GM18505 (cell line): ENCODE results near the gene UNKL.

Experiments used
- ATAC-seq: cut with Tn5 transposase; IDR thresholded peaks from one replicate; pipeline ENCODE4 v1.9.1; 2021; ENCODE audit not compliant: unreplicated experiment
- POLR2A ChIP-seq: IDR thresholded peaks from 4 replicates; pipeline ENCODE4 v1.6.1; 2011; ENCODE audit warnings: borderline replicate concordance; ENCODE audit not compliant: insufficient read depth, insufficient read length; ENCODE audit errors: extremely low read depth

Gene UNKL

DNA sequence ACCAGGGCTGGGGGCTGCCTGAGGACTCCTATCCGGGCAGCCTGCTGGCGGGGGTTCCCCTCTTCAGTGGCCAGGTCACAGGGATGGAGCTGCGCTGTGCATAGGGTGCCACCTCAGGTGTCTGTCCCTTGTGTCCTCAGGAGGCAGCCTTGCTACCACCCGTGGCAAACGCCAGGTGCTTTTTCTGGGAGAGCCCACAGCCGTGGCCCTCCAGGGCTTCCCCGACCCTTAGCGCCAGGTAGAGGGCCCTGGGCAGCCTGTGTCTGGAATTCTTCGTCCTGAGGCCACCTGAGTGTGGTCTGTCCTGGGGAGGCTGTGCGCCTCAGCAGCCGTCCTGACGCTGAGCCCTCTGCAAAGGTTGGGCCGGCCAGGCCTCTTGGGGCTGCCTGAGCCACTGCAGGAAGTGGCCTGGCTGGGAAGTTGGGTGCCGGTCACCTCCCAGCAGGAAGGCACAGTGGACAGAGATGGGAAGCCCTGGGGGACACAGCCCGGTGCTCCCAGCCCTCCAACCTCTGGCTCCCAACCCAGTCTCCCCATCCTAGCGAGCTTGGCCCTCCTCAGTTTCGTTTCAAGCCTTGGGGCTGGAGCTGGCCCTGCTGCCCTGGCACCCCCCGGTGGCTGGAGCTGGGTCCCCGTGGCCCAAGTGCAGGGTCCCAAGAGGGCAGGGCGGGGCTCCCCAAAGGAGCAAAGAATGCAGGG lies 88.7 kb downstream of the UNKL start:
- ATAC-seq = no peak

DNA sequence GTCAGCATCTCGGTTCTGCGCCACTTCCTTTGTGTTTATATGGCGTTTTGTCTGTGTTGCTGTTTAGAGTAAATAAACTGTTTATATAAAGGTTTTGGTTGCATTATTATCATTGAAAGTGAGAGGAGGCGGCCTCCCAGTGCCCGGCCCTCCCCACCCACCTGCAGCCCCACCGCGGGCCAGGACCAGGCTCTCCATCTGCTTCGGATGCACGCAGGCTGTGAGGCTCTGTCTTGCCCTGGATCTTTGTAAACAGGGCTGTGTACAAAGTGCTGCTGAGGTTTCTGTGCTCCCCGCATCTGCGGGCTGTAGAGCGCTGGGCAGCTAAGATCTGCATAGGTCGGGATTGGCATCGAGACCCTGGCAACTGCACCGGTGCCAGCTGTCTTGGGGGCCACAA lies 89.2 kb downstream of the UNKL start:
- no peak for TF ChIP-seq POLR2A
- ATAC-seq = no peak

More for the DNA sequence above, 88.7 kb downstream of the UNKL start:
- no peak for TF ChIP-seq POLR2A

DNA sequence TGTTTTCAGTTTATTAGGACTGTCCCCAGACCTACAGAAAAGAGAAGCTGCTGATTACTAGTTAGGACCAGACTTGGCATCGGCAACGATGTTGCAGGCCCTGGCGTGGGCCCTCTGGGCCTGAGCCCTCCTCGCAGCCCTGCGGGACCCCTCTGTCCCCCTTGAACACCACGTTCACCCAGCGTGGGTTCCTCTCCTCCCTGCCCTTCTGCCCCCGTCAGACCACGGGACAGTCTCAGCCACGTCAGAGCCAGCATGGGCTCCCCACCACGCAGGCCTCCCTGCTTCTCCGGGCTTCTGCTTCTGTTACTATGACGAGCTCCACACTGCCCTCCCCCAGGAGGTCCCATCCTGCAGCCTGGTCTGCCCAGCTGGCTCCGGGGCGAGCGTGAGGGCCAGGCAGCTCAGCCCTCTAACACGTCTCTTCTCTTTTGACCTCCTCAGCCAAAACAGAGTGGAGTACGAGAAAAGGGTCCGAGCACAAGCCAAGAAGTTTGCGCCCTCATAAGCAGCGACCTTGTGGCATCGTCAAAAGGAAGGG lies 90.1 kb downstream of the UNKL start:
- no peak for TF ChIP-seq POLR2A
- no peak for ATAC-seq

DNA sequence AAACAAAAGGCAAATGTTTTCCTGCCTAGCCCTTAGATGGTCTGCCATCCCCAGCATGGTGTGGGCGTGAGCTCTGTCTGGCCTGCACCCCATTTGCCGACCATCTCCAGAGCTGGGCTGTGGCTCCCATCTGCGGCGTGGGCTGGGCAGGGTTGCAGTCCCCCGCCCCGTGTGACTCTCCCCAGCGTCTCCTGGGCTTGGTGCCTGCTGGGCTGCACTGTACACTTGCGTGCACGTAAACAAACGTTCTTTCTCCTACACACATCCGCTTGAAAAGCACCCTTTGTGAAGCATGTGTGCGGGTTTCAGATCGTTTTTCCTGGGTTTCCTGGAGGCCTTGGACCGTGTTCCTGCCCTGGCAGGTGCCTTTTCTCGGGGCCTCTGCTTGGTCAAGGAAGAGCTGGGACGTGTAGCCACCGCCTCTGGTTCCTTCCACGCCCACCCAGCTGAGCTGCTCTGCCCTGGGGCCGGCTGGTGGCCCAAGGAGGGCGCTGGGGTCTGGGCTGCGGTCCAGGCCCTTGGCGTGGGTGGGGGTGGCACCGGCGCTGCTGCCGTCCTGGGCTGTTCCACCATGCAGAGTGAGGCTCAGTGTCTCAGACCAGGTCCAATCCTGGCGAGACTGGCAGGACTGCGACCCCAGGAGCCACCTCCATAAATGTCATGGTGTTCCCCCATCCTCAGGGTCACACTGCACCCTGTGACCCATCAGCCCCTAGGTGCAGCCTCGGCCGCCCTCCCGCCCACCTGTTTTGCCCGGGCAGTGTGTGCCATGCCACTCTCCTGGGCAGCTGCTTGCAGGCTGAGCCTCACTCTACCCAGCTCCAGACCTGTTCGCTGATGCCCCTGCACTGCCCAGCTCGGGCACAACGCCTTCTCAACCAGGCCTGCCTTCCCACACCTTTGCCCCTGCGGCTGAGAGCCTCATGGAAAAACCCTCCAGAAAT lies 90.9 kb downstream of the UNKL start:
- no peak for TF ChIP-seq POLR2A
- no peak for ATAC-seq

DNA sequence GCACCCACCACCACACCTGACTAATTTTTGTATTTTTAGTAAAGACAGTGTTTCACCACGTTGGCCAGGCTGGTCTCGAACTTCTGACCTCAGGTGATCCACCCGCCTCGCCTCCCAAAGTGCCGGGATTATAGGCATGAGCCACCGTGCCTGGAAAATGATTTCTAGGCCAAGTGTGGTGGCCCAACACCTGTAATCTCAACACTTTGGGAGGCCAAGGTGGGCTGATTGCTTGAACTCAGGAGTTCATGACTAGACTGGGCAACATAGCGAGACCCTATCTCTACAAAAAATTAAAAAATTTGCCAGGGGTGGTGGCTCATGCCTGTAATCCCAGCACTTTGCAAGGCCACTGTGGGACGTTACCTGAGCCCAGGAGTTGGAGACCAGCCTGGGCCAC lies 92.1 kb downstream of the UNKL start:
- TF ChIP-seq POLR2A = no peak
- ATAC-seq = no peak

DNA sequence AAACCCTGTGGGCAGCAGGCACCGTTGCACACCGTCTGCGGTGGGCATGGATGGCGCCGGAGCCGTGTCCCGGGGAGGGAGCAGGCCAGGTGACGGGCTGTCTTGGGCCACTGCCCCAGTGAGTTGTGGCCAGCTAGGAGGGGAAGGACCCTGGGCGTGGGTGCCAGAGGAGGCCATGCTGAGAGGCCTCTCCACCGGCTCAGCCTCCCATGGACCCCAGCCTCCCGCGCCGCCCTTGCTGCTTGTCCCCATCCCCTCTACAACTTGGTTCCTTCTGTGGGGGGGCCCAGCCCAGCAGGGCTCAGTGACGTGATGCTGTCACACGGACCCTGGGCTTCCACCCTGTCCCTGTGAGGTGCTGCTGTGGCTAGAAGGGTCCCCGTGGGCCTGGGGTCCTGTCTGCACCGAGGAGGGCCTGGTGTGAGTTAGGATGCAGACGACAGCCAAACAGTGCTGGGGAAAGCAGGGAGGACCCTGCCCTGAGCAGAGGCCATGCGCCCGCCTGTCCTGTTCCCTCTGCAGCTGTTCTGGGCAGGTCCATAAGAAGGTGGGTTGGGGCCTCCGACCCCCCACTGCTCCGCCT lies 93.8 kb downstream of the UNKL start:
- no peak for ATAC-seq
- TF ChIP-seq POLR2A = no peak

DNA sequence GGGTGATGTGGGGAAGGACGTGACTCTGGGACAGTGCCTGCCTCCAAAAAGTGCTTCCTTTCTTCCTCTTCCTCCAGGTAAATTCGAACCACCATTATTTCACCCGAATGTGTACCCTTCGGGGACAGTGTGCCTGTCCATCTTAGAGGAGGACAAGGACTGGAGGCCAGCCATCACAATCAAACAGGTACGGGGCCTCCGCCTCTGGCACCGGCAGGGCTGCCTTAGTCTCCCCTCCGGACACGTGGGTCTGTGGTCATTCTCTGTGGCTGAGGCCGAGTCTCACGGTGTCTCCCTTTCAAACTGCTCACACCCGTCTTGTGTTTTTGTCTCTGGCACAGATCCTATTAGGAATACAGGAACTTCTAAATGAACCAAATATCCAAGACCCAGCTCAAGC lies 94.4 kb downstream of the UNKL start:
- no peak for TF ChIP-seq POLR2A
- ATAC-seq = no peak

DNA sequence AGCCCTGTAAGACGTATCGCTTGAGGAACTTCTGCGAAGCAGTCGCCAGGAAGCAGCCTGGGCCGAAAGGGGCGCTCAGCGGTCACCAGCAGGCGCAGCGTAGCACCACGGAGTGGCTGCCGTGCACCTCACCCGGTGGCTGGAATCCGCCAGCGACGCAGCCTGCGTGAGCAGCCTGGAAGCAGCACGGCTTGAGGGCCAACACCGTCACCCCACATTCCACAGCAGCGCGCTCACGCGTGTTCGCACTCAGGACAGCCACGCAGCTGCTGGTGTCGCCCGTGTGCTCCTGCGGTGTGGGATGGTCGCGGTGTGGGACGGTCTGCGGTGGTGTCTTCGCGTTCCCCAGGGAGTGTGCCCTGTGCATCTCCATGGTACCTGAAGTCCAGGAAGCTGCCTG lies 95.5 kb downstream of the UNKL start:
- TF ChIP-seq POLR2A = no peak
- no peak for ATAC-seq

DNA sequence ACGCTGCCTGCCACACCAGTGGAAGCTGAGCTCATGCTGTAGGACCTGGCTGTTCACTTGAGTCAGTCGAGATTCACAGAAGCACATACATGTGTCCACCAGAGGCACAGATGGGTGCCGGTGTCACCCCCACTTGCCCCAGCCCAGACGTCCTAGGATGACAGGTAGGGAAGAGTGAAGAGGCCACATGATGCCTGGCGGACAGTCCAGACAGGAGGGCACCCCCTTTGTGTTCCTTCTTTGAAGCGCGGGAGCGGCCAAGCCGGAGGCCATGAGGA lies 96.3 kb downstream of the UNKL start:
- ATAC-seq = no peak
- TF ChIP-seq POLR2A = no peak

DNA sequence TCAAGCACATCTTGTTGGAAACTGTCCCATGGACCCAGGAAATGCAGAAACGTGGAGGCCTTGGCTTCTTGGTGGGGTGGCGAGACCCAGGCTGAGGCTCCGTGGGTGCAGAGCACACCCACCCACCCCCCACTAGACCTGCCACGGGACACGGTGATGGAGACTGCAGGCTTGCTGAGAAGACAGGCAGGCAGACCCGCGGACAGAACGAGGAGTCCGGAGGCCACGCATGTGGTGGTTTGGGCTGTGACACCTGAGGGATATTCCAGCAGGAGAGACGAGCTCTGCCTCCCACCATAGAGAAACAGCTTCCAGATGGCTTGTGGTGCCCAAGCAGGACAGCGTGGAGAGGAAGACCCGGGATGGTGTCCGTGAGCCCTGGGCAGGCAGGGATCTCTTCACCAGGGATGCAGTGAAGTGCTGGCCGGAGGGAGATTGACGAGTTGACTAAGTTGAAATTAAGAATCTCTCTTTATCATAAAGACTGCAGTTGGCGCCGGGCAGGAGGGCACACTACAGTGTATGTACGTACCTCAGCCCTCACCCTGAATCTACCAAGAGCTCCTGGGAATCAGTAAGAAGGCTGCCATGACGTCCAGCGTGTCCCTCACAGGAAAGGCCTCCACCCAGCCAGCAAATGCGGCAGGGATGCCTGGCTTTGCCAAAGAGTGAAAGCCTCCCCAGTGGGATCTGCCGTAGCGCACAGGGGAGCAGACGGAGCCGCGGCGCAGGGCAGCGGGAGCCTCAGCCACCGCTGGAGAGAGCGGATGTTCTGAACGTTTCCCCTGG lies 96.8 kb downstream of the UNKL start:
- no peak for ATAC-seq
- no peak for TF ChIP-seq POLR2A

DNA sequence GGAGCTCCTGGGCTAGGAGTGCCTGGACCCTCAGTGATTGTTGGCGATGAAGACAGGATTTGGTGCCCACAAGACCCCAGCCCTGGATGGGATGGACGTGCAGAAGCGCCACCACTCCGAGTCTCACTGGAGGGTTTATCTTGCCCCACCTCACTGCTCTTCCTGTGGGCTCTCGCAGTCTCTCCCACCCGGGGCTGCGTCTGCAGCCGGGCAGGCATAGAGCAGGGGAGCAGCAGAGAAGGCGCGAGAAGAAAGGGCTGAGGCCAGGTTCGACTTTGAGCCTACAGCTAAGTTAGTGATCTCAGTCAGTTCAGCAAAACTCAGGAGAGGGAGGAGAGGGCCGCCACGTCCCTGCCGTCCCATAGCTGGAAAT lies 98.5 kb downstream of the UNKL start:
- no peak for ATAC-seq
- no peak for TF ChIP-seq POLR2A

DNA sequence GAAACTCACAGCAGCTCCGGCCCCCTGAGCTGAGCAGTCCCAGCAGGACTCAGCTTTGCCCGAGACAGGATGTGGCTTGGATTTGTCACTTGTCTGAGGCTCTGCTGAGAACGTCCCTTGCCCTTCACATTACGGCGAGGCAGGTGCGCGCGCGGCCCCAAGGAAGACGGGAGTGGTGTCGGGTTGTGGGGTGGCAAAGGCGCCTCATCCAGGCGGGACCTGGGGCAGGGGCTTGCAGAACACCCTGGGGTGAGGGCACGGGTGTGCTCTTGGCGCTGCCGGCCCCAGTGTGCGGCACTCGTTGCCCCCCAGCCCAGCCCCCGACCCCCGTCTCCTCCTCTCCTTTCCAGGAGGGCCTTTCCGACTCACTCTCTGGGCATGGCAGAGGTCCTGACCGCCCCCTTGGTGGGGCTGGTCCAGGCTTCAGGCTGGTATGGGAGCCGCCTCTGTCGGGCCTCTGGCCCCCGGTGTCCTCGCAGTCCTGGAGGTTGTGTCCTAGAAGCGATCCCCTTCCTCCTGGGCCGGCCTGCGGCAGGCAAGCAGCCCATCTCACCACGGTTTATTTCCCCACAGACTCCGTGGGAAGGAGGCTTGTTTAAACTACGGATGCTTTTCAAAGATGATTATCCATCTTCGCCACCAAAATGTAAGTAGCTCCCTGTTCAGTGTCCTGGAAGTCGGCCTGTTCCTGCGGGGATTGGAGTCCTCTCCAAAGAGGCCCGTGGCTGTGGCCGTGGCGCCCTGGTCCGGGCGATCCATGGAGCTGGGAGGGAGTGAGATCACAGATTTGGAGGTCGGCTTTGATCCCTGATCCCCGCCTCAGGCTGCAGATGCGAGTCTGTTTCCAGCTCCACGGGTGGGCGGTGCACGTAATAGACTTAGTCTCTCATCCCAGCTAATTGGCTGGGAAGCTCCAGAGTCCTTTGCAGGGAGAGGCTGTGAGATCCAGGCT lies 99.1 kb downstream of the UNKL start:
- no peak for ATAC-seq
- TF ChIP-seq POLR2A = no peak
